H7 (cell line): ENCODE measurements around the gene DEFB131A. TPM values are rescaled to one million over a fixed set of nuclear protein-coding genes. Genes with fewer than 3 reads are reported as not detected.
"Not testable (repeated sequence)": the region's sequence is repeated elsewhere in the genome, so short reads cannot be mapped to it uniquely, and the experiment has no call there.

ENCODE experiments used
- DNase-seq: peaks from one replicate; pipeline ENCODE4 v3.0.0; 2012
- H3K27me3 ChIP-seq: 2 replicates; pipeline ENCODE4 v1.6.0; 2011; ENCODE audit warnings: mild to moderate bottlenecking, low read length; ENCODE audit not compliant: control insufficient read depth, insufficient read depth
- H3K36me3 ChIP-seq: replicated peaks from 2 replicates; pipeline ENCODE4 v1.5.1; 2011; ENCODE audit warnings: low read length; ENCODE audit not compliant: control insufficient read depth, insufficient read depth
- H3K4me3 ChIP-seq: 2 replicates; pipeline ENCODE4 v1.5.1; 2011; ENCODE audit warnings: low read depth, mild to moderate bottlenecking, control low read depth, low read length, moderate library complexity; ENCODE audit not compliant: insufficient read depth
- total RNA-seq: library from RNA; depleted of rRNA; stranded (reverse); fragments of >200 nt; shearing (Covaris generic); gene quantifications from 2 replicates; pipeline ENCODE4 v1.2.3, GENCODE V29; 2014; rRNA removed

DEFB131A gene, protein sequence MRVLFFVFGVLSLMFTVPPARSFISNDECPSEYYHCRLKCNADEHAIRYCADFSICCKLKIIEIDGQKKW
- not detected in 2 replicates for total RNA-seq

- not testable (repeated sequence) for DNase-seq, H3K36me3 ChIP-seq, H3K4me3 ChIP-seq
Measured at GRCh38 chr4:9444114-9444513, at the start of gene DEFB131A. Gene DEFB131A (plus strand): TSS chr4:9444414. CDS start chr4:9444534, 120 bp downstream.

GRCh38 chr4:9405774-9406173 is 38.4 kb upstream of the DEFB131A start:
- DNase-seq, H3K36me3 ChIP-seq: not testable (repeated sequence)

More at GRCh38 chr4:9444114-9444513, at the start of gene DEFB131A:
- not testable (repeated sequence) for H3K27me3 ChIP-seq

DNA sequence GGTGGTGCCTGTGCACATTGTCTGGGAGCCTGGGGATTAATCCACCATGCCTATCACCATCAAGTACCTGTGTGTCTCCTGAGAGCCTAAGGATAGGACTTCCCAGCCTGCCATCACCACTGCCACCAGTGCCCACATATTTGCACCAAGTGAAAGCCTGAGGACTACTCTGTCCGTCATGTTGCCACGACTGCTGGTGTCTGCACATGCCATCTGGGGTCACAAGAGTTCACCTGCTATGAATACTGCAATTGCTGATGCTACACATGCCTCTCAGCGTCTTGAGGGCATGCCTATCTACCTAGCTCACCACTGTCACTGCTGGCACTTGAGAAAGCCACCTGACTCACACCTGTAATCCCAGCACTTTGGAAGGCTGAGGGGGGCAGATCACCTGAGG is 37.7 kb upstream of the DEFB131A start:
- not testable (repeated sequence) for DNase-seq, H3K27me3 ChIP-seq, H3K36me3 ChIP-seq, H3K4me3 ChIP-seq

More at GRCh38 chr4:9405774-9406173, 38.4 kb upstream of the DEFB131A start:
- H3K27me3 ChIP-seq, H3K4me3 ChIP-seq: not testable (repeated sequence)

DNA sequence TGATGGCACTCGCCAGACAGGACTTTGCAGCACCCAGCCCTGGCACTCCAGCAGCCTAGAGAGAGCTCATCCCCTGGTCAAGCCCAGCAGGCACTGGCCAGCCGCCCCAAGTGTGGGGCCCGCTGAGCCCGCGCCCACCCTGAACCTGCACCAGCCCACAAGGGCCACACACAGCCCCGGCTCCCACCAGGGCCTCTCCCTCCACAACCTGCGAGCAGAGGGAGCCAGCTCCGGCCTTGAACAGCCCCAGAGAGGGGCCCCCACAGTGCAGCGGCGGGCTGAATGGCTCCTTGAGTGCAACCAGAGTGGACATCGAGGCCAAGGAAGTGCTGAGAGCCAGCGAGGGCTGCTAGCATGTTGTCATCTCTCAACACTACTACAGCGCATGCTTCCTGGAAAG is 34.4 kb upstream of the DEFB131A start:
- Histone ChIP-seq H3K4me3 (no peak overlapping the region), H3K27me3 (no peaks in the 10 kb centered on the region), H3K36me3 (no peaks in the 10 kb centered on the region)
- no peak for DNase-seq

- not testable (repeated sequence) for H3K36me3 ChIP-seq, DNase-seq, H3K27me3 ChIP-seq, H3K4me3 ChIP-seq
Measured at GRCh38 chr4:9421884-9422455, 22.2 kb upstream of the DEFB131A start.

DNA sequence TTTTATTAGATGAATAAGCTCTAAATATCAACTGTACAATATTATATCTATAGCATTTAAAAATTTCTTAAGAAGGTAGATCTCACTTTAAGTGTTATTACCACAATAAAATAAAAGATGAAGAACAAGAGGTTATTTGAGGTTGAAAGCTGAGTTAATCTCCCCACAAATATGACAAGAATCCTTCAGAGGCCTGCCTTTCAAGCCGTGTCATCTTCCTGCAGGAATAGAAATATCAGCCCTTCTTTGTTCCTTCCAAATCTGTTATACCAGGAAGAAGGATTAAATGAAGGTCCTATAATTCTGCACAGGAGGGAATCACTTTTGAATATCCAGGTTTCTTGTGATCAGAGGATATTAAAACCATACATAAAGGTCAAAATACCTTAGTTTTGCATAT is 18.3 kb upstream of the DEFB131A start:
- DNase-seq, H3K27me3 ChIP-seq, H3K36me3 ChIP-seq, H3K4me3 ChIP-seq: not testable (repeated sequence)

DNA sequence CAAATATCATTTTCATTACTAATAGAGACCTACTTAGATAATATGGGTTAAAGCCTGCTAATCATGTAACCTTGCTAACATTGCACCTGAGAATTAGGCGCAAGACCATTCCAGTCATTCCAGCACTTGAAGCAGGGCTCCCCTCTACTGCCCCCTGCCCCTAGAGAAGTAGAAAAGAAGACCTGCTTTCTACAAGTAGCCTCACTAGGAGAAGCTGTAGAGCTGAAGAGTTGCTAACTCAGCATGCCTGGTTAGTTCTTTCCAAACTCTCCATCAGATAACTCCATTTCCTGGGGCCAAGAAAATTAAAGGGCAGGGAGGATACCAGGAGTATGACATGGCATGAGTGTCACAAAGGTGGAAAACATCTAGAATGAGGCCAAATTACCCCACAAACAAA is 14.2 kb upstream of the DEFB131A start:
- not testable (repeated sequence) for H3K27me3 ChIP-seq, H3K36me3 ChIP-seq
- DNase-seq = peak; percentile 22

DNA sequence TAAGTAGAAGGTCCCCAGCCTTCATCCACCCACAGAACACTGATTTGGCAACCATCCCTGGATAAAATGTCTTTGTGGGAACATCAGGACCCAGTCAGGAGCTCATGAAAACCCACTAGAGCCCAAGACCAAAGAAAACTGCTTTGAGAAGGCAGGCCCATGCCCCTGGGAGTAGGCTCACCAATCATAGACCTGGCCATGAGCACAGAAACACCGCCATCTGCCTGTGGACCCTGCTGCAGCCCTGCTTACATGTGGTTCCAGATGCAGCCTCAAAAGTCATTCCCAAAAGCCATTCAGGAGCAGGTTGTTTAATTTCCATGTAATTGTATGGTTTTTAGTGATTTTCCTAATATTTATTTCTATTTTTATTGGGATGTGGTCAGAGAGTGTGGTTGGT is 10.9 kb upstream of the DEFB131A start:
- not testable (repeated sequence) for H3K4me3 ChIP-seq, H3K36me3 ChIP-seq, H3K27me3 ChIP-seq, DNase-seq

More for the DNA sequence above, 14.2 kb upstream of the DEFB131A start:
- not testable (repeated sequence) for H3K4me3 ChIP-seq

DNA sequence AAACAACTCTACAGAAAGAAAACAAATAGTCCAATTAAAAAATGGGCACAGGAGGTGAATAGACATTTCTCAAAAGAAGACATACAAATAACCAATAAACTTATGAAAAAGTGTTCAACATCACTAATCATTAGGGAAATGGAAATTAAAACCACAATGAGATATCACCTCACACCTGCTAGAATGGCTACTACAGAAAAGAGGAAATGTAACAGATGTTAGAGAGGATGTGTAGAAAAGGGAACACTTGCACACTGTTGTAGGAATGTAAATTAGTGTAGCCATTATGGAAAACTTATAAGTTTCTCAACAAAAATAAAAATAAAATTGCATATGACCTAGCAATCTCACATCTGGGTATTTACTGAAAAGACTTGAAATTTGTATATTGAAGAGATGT is 7.5 kb upstream of the DEFB131A start:
- not testable (repeated sequence) for DNase-seq, H3K4me3 ChIP-seq, H3K36me3 ChIP-seq, H3K27me3 ChIP-seq

- DNase-seq, H3K36me3 ChIP-seq, H3K4me3 ChIP-seq, H3K27me3 ChIP-seq: not testable (repeated sequence)
Measured at GRCh38 chr4:9442355-9442754, 1.9 kb upstream of the DEFB131A start.

- H3K4me3 ChIP-seq, DNase-seq, H3K36me3 ChIP-seq, H3K27me3 ChIP-seq: not testable (repeated sequence)
Measured at GRCh38 chr4:9444681-9445080, 467 bp downstream of the DEFB131A start.

DNA sequence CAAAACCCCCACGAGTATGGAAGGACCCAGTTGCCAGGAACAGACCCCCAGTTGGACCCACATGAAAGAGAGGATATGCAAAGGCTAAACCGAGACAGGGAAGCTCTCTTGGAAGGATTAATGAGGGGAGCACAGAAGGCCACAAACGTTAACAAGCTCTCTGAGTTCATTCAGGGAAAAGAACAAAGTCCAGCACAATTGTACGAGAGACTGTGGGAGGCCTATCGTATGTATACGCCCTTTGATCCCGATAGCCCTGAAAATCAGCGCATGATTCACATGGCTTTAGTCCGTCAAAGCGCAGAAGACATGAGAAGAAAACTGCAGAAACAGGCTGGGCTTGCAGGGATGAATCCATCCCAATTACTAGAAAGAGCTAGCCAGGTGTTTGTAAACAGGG is 8.0 kb downstream of the DEFB131A start:
- not testable (repeated sequence) for DNase-seq, H3K4me3 ChIP-seq, H3K36me3 ChIP-seq, H3K27me3 ChIP-seq

DNA sequence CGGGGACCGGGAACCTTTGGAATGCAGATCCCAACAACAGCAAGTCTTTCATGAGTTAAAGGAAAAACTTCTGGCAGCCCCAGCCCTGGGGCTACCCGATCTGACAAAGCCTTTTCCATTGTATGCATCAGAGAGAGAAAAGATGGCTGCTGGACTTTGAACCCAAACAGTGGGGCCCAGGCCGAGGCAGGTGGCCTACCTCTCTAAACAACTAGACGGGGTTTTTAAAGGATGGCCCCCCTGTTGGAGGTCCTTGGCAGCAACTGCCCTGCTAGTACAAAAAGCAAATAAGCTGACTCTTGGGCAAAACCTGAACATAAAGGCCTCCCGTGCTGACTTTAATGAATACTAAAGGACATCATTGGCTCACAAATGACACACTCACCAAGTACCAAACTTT is 10.1 kb downstream of the DEFB131A start:
- not testable (repeated sequence) for DNase-seq, H3K27me3 ChIP-seq, H3K4me3 ChIP-seq, H3K36me3 ChIP-seq

DNA sequence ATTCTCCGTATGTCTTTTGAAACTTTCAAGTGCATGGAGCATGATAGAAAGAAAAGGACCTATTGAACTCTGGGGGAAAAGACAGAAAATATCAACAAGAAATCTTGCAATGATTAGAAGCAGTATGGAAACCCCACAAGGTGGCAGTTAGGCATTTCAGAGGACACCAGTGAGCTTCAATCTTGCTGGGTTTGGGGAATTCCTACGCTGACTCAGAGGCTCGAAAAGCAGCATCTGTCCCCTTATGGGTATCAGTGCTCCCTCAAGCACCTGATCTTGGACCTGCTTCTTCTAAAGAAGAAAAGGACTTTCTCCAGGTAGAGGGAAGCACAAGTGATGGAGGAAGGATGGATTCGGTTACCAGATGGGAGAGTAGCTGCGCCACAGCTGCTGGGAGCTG is 10.8 kb downstream of the DEFB131A start:
- H3K27me3 ChIP-seq, H3K4me3 ChIP-seq, H3K36me3 ChIP-seq, DNase-seq: not testable (repeated sequence)

- not testable (repeated sequence) for H3K27me3 ChIP-seq, H3K4me3 ChIP-seq, H3K36me3 ChIP-seq, DNase-seq
Measured at GRCh38 chr4:9479466-9479865, 35.3 kb downstream of the DEFB131A start.

DNA sequence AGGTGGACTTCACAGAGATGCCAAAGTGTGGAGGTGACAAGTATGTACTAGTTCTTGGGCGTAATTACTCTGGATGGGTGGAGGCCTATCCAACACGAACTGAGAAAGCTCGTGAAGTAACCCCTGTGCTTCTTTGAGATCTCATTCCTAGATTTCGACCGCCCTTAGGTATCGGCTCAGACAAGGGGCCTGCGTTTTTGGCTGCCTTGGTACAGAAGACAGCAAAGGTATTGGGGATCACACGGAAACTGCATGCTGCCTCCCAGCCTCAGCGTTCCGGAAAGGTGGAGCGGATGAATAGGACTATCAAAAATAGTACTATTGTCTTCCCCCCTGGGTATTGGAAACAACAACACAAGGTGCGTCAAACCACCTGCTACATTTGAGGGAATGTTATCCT is 35.9 kb downstream of the DEFB131A start:
- H3K36me3 ChIP-seq, DNase-seq: not testable (repeated sequence)

More for the DNA sequence above, 35.9 kb downstream of the DEFB131A start:
- H3K4me3 ChIP-seq, H3K27me3 ChIP-seq: not testable (repeated sequence)
